VCaP (cell line): ENCODE data around the gene TRIM41.

Experiments
- H3K27ac ChIP-seq: fragments of 450-650 bp; 2 replicates; pipeline ENCODE4 v1.5.1; 2017
- CTCF ChIP-seq: fragments of 450-650 bp; conservative IDR thresholded peaks from 2 replicates; pipeline ENCODE4 v1.5.1; 2017; ENCODE audit warnings: mild to moderate bottlenecking, moderate library complexity

TRIM41 gene

GRCh38 chr5:181236954-181237641, 14.0 kb downstream of the TRIM41 start:
- no peak for TF ChIP-seq CTCF
- peak overlapping the region; percentile 8; the same call in 1 of the 2 replicates for H3K27ac ChIP-seq

- H3K27ac ChIP-seq = peak overlapping the region; percentile 8
- no peak for TF ChIP-seq CTCF
Observed at GRCh38 chr5:181237729-181238385, 14.8 kb downstream of the TRIM41 start.

GRCh38 chr5:181239062-181239663, 16.1 kb downstream of the TRIM41 start:
- no peak for TF ChIP-seq CTCF
- peak overlapping the region; percentile 98; the same call in 1 of the 2 replicates for H3K27ac ChIP-seq

GRCh38 chr5:181241393-181241975, 18.4 kb downstream of the TRIM41 start:
- no peak for TF ChIP-seq CTCF
- peak overlapping the region; percentile 98 for H3K27ac ChIP-seq

GRCh38 chr5:181242031-181242451, 19.0 kb downstream of the TRIM41 start:
- TF ChIP-seq CTCF = no peak
- H3K27ac ChIP-seq = peak overlapping the region; percentile 98

GRCh38 chr5:181243018-181243563, 20.0 kb downstream of the TRIM41 start:
- H3K27ac ChIP-seq = peak overlapping the region; percentile 98
- no peak for TF ChIP-seq CTCF
